GM18867 (cell line): ENCODE data around the gene BEST1.
"Not testable (repeated sequence)": the region's sequence is repeated elsewhere in the genome, so short reads cannot be mapped to it uniquely, and the experiment has no call there.

Experiments
- ATAC-seq: cut with Tn5 transposase; IDR thresholded peaks from one replicate; pipeline ENCODE4 v1.9.1; 2021; ENCODE audit warnings: mild to moderate bottlenecking, moderate library complexity; ENCODE audit not compliant: unreplicated experiment

The BEST1 gene

GRCh38 chr11:61975638-61976419 lies 25.7 kb downstream of the BEST1 start:
- no peak for ATAC-seq

GRCh38 chr11:61976420-61976800 lies 26.3 kb downstream of the BEST1 start:
- ATAC-seq: no peak

- ATAC-seq: no peak
Observed at GRCh38 chr11:61976813-61977475, 26.8 kb downstream of the BEST1 start.

- no peak for ATAC-seq
Observed at GRCh38 chr11:61978703-61979661, 28.8 kb downstream of the BEST1 start.

- ATAC-seq: no peak
Observed at GRCh38 chr11:61980783-61981541, 30.8 kb downstream of the BEST1 start.

- ATAC-seq: no peak
Observed at GRCh38 chr11:61983419-61983818, 33.3 kb downstream of the BEST1 start.

- no peak for ATAC-seq
Observed at GRCh38 chr11:61985869-61986268, 35.7 kb downstream of the BEST1 start.

GRCh38 chr11:61994981-61995380 lies 44.8 kb downstream of the BEST1 start:
- ATAC-seq: no peak

GRCh38 chr11:61996933-61997332 lies 46.8 kb downstream of the BEST1 start:
- ATAC-seq: no peak

- no peak for ATAC-seq
Observed at GRCh38 chr11:61999141-61999975, 49.2 kb downstream of the BEST1 start.

- no peak for ATAC-seq
Observed at GRCh38 chr11:62000539-62001446, 50.6 kb downstream of the BEST1 start.

- ATAC-seq: no peak
Observed at GRCh38 chr11:62001450-62002191, 51.5 kb downstream of the BEST1 start.

- ATAC-seq: not testable (repeated sequence)
Observed at GRCh38 chr11:62002283-62002682, 52.1 kb downstream of the BEST1 start.

- ATAC-seq: no peak
Observed at GRCh38 chr11:62004473-62004872, 54.3 kb downstream of the BEST1 start.

- ATAC-seq: no peak
Observed at GRCh38 chr11:62008193-62008592, 58.0 kb downstream of the BEST1 start.

- ATAC-seq: no peak
Observed at GRCh38 chr11:62010935-62011528, 60.9 kb downstream of the BEST1 start.

GRCh38 chr11:62011881-62012280 lies 61.7 kb downstream of the BEST1 start:
- ATAC-seq: no peak

GRCh38 chr11:62012451-62012831 lies 62.3 kb downstream of the BEST1 start:
- ATAC-seq: no peak
